GM19395 (cell line): Measurements from ENCODE around the gene CCSER1.
"Not testable (repeated sequence)": the region's sequence is repeated elsewhere in the genome, so short reads cannot be mapped to it uniquely, and the experiment has no call there.

Source experiments
- ATAC-seq: cut with Tn5 transposase; IDR thresholded peaks from one replicate; pipeline ENCODE4 v1.9.1; 2021; ENCODE audit warnings: mild to moderate bottlenecking, moderate library complexity; ENCODE audit not compliant: unreplicated experiment

Gene CCSER1

DNA sequence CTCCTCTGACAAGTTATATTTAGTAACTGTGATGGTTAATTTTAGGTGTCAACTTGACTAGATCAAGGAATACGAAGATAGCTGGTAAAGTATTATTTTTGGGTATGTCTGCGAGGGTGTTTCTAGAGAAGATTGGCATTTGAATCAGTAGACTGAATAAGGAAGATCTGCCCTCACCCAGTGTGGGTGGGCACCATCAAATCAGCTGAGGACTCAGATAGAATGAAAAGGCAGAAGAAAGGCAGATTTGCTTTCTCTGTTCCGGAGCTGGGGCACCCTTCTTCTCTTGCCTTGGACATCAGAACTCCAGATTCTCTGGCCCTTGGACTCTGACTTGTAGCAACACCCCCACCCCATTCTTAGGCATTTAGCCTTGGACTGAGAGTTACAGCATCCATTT is 981.6 kb downstream of the CCSER1 start:
- ATAC-seq, result no peak

DNA sequence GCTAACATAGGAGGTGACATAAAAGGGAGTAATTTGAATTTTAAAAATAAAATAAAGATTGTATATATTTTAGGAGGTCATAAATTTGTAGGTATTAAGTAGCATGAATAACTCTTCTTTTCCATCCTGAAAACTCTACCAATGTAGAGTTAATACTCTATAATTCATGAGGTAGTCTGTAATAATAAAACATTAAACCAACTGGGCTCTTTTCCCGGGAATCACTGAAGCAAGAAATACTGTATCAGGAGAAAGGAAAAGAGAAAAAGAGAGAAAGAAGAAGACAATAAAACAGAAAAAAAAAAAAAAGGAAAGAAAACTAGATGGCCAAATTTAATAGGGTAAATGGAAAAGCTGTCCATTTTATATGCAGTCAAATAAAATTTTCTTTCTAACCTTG is 984.4 kb downstream of the CCSER1 start:
- ATAC-seq, result no peak

DNA sequence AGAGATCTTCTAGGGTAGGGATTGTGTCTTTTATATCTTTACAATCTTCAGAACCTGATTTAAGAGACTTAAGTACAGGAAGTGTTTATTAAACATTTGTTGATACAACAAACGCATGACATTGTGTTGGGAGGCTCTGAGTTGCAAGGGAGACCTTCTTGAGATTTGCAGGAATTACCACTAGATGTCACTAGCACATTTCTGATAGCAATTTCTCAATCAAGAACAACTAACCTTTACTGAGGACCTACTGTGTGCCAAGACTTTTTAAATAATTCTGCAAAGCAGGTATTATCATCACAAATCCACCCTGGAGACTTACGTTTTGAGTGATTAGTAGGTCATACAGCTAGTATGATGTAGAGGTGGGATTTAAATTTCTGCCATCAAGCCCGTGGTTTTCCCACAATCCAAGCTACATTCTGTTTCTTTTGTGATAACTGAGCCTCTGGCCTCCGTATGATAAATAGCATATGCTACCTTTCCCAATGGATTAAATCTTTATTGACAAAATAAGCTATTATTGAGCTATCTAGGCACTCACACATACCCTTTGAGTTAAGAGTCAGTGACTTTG is 986.0 kb downstream of the CCSER1 start:
- ATAC-seq, result no peak

DNA sequence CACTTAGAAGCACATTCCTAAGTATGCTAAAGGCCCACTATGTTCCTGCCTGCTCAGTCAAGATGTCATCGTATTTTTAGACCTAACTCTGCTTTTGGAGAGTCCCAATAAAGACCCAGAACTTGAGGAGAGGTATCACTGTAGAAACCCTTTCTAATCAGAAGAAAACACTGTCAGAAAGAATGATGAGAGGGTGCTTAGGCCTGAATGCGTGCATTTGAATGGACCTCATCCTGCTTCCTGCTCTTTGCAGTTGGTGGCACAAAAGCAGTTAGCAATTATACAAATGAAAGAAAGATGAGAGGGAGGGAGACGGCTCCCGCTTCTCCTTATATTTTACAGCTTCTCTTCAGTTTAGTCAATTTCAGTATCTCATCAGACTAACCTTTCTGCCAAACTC is 987.2 kb downstream of the CCSER1 start:
- no peak for ATAC-seq

DNA sequence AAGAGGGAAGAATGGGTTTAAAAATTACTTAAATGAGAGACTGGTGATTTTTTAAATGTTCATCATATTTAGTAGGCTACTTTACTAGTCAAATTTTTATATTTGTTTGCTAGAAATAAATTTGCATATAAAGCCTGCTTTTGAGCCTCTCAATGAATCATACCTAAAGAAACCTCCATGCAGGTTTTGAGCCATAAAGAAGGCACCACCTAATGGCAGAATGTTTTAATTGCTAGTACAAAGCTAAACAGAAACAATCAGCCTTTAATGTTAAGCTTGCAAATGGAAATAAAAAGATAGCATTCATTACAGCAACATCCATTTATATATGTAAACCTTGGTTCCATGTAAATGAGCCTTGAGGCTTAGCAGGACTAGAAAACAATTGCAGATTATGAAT is 989.7 kb downstream of the CCSER1 start:
- ATAC-seq, result no peak

DNA sequence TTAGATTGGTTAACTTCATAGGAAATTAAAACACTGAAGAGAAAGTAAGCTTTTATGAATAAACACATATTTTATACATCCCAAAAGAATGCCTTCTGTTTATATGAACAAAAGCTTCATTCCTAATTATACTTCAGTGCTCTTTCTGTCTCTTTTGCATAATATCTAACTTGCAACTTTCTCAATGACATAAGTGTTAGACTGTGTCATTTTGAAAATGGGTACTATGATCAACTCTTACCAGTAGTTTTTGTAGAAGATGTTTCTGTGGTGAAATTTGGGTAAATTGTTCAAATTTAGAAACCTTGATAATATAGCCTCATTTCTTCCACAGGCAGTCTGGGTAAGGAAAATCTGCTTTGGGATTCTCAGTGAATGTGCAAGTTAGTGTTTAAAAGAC is 991.4 kb downstream of the CCSER1 start:
- peak; percentile 79 for ATAC-seq

DNA sequence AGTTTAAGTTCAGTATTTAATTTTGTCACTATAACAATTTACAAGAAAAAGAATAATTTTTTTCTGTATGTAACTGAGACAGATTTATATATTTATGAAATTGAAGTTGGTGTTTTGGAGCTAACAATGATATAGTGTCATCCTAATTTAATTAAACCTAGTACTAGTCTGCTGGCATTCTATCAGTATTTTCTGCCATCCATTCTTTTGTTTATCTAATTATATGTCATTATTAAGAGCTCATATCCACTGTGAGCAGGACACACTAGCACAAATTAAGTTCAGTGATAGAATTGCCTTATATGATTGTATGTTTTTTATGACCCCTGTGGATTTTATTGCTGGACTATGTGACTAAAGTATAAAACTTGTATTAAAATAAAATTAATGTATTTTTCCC is 996.5 kb downstream of the CCSER1 start:
- no peak for ATAC-seq

DNA sequence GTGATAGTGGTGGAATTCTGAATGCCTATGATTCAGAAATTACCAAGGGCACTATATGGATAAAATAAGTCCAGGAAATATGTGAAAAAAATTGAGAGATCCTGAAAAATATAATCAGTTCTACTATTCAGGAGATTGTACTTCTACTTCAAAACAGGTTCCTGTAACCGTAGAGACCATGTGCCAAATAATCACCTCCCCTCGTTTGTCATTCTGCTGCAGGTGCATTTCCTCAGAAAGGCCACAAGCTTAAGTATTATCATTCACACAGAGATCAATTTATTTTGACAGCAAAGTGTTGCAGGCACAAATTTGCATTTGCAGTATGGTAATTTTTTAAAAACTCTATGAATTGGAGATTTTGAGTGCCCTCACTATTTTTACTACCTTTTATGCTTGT is 1000.0 kb downstream of the CCSER1 start:
- ATAC-seq, result no peak

DNA sequence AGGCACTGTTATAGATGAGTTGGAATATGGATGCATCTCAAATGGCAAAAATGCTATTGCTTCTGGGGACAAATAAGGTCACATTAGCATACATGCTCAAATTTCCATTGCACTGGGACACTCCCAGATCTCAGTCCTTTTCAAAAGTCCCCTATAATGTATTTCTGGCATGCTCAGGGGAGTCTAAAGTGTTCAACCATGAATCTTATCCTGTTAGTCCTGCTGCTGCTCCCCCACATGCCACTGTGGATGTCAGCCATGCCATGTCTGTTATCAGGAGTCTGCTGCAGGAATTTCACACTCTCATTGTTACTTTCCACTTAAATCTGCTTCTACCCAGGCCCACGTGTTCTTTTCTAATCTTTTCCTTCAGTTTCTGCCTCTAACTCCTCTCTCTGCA is 1000.6 kb downstream of the CCSER1 start:
- ATAC-seq, result no peak

DNA sequence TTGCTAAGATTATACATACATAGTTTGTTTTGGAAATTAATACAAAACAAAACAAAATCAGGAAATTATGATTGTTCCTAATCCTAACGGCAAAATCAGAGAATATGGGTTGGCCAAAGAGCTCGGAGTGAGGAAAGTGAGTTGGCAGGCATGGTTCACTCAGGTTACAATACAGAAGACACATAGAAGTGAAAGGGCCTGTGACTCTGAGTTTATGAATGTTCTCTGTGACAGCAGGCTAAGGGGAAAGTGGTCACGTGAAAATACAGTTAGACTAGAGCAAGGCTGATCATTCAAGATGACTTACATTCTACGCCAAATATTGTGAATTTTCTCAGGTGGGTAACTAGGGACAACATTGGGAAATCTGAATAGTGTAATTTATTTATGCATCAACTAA is 1001.3 kb downstream of the CCSER1 start:
- ATAC-seq, result no peak

DNA sequence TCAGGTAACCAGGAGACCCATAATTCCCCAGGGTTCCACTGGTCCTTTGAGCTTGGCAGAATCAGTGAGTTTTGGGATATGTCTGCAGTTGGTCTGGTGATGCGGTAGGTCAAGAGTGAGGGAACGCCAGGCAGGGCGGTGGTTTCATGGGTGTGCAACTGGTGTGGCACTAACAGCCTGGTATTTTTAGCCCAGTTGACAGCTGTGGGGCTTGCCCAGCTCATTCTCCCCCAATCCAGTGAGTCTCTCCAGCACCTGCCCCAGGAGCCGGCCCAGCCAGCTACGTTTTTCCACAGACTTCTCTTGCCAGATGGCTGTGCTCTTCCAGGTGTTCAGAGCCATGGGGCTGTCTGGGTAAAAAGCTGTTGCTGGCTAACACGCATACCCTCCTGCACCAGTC is 1019.9 kb downstream of the CCSER1 start:
- ATAC-seq, result no peak

DNA sequence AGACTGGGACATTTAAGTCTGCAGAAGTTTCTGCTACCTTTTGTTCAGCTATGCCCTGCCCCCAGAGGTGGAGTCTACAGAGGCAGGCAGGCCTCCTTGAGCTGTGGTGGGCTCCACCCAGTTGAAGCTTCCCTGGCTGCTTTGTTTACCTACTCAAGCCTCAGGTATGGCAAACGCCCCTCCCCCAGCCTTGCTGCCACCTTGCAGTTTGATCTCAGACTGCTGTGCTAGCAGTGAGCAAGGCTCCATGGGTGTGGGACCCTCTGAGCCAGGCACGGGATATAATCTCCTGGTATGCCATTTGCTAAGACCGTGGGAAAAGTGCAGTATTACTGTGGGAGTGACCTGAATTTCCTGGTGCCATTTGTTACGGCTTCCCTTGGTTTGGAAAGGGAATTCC is 1026.8 kb downstream of the CCSER1 start:
- not testable (repeated sequence) for ATAC-seq

DNA sequence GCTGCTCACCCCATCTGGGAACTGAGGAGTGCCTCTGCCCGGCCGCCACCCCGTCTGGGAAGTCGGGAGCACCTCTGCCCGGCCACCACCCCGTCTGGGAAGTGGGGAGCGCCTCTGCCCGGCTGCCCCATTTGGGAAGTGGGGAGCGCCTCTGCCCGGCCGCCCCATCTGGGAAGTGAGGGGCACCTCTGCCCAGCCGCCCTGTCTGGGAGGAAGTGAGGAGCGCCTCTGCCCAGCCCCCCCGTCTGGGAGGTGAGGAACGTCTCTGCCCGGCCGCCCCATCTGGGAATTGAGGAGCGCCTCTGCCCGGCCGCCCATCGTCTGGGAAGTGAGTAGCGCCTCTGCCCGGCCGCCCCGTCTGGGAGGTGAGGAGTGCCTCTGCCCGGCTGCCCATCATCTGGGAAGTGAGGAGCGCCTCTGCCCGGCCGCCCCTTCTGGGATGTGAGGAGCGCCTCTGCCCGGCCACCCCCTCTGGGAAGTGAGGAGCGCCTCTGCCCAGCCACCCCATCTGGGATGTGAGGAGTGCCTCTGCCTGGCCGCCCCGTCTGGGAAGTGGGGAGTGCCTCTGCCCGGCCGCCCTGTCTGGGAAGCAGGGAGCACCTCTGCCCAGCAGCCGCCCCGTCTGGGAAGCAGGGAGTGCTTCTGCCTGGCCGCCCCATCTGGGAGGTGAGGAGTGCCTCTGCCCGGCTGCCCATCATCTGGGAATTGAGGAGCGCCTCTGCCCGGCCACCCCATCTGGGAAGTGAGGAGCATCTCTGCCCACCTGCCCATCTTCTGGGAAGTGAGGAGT is 1040.9 kb downstream of the CCSER1 start:
- ATAC-seq, result not testable (repeated sequence)

DNA sequence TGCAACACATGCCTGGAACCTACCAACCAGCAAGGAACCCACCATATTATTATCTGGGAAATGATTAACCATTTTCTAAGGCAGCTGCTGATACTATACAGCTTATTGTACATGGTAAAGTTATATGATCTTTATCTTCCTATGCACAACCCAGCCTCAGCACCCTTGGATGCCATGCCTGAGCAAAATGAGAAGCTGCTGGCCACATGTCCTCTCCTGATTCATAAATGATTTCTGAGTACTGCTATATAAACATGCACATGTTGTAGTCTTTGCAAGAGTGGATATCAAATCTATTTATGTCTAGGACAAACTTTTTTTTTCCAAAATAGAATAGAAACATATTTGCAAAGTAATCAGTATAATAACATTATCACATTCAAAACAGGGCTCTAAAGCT is 1043.6 kb downstream of the CCSER1 start:
- ATAC-seq, result no peak

DNA sequence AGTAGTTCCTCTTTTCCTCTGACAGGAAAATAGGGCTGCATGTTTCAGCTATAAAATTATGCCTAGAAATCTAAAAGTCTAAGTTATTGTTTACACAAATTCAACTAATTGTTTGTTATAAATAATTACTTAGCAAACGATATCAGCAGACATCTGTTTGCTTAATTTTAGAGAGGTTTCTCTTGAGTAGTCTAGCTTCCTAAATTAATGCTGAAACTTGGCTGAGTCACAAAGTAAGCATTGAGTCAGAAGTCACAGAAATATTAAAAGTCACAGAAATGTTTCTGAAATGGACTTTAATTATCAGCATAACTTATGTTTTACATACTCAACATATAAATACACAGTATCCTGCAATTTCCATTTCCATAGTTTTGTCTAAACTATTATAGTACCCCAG is 1044.0 kb downstream of the CCSER1 start:
- ATAC-seq, result no peak

DNA sequence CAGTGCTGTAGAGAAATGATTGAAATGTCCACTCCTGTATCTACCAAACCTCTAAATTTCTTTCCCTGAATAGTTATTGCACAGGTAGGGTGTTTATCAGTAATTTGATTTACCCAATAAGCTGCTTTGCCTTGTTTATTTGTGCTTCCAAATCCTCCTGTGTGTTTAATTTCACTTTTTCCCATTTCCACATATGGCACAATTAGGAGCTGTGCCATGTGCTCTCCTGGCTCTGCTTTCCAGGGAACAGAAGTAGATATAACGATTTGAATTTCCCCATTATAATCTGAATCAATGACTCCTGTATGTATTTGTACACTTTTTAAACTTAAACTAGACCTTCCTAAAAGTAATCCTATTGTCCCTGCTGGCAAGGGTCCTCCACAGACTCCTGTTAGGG is 1057.9 kb downstream of the CCSER1 start:
- ATAC-seq, result not testable (repeated sequence)

DNA sequence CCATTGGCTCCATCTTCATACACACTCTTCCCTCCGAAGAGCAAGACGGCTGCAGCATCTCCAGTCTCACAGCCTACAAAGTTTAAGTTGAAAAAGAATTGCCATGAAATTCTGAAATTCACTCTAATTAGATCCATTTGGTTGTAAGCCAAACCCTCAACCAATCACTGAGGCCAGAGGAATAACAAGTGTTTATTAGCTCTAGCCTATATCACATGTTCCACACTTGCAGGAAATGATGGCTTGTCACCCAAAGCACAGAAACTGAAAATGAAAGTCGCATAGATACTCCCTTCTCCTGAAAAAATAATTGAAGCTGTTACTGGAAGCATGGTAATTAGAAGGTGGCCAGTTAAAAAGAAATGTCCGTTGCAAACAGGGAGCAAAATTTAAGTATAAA is 1071.8 kb downstream of the CCSER1 start:
- no peak for ATAC-seq

DNA sequence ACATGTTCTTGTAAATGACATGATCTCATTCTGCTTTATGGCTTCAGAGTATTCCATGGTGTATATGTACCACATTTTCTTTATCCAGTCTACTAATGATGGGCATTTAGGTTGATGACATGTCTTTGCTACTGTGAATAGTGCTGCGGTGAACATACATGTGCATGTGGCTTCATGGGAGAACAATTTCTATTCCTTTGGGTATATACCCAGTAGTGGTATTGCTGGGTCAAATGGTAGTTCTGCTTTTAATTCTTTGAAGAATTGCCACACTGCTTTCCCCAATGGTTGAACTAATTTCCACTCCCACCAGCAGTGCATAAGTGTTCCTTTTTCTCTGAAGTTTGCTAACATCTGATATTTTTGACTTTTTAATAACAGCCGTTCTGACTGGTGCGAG is 1080.3 kb downstream of the CCSER1 start:
- ATAC-seq, result no peak

DNA sequence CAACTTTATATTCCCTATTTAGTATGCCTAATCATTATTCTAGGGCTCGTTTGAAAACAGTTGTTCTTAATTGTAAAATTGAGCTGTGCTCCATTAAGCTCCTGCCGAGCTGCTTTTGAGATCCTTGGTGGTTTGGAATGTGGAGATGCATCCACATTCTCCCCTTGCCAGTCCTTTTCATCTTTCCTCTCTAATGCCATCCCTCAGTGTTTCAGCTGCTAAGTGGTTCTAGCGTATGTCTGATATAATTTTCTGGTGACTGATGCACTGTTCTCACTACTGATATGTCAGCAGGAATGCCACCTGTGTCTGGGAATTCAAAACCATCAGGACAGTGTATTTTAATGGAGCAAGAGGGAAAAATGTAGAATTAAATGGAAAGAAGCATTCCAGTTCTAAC is 1085.0 kb downstream of the CCSER1 start:
- ATAC-seq, result no peak

DNA sequence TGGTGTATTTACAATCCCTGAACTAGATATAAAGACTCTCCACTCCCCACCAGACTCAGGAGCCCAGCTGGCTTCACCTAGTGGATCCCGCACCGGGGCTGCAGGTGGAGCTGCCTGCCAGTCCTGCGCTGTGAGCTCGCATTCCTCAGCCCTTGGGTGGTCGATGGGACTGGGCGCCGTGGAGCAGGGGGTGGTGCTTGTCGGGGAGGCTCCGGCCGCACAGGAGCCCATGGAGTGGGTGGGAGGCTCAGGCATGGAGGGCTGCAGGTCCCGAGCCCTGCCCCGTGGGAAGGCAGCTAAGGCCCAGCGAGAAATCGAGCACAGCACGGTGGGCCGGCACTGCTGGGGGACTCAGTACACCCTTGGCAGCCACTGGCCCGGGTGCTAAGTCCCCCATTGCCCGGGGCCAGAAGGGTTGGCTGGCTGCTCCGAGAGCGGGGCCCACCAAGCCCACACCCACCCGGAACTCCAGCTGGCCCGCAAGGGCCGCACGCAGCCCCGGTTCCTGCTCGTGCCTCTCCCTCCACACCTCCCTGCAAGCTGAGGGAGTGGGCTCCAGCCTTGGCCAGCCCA is 1090.7 kb downstream of the CCSER1 start:
- not testable (repeated sequence) for ATAC-seq

DNA sequence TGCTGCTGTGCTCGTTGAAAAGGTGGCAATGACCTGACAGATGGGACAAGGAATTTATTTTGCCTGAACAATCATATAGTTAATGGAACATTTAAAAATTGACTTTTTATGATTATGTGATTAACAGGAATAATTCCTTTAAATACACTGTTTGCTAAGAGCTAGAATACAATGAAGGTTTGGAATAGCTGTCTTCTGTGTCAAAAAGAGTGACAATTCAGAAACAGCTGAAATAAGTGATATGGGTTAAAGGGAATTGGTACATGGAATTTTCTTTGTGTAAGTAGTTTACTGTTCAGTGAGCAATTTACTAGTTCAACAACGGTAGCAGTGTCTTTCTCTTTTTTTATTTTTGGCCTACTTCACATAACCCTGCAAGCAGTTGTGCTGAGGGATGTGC is 1093.1 kb downstream of the CCSER1 start:
- no peak for ATAC-seq

DNA sequence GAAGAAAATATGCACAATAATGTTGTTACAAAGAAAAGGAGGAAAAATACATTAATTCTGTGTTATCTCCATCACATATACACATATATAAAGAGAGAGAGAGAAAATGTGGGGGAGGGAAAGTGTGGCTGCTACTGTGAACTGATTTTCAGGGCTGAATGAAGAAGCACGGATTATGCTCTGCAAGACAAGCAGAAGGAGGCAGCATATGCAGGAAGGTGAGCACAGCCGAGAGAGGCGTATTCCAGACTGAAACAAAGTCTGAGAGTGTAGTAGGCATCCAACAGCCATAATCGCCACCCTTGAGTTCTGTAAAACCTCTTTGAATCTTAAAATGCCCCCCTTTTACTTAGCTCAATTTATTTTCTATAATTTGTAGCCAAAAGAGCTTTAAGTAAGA is 1094.8 kb downstream of the CCSER1 start:
- ATAC-seq, result no peak

DNA sequence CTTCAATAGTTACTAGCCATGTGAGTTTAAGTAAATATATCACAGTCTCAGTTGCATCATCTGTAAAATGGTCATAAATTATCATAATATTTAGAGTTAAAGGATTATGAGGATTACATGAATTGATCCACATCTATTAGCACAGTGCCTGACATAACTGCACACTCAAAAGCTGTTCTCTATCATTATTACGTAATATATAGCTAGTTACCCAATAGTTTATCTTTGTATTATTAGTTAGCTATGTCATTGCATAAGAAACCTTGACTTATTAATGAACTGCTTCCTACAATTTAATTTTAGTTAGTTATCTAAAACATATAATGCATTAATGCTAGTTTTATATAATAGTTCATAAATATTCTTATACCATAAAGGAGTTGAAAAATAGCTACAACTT is 1099.7 kb downstream of the CCSER1 start:
- no peak for ATAC-seq
